Forelimb muscle (tissue), 1 donor: Measurements from ENCODE around the gene OR5K2. TPM values are rescaled to one million over a fixed set of nuclear protein-coding genes. Genes with fewer than 3 reads are reported as not detected.
A peak's percentile ranks its signal among the peaks of the same experiment; 100 is the strongest.

Experiments
- DNase-seq: peaks from one replicate; pipeline ENCODE4 v3.0.0-alpha.2; 2013; ENCODE audit warnings: low read depth
- polyA plus RNA-seq: library from polyadenylated mRNA; unstranded; fragments of 120-200 nt; gene quantifications from one replicate; pipeline ENCODE4 v1.2.1, GENCODE V29; 2013; ENCODE audit not compliant: insufficient read length

Gene OR5K2
- polyA plus RNA-seq, 1 donor: not detected

DNA sequence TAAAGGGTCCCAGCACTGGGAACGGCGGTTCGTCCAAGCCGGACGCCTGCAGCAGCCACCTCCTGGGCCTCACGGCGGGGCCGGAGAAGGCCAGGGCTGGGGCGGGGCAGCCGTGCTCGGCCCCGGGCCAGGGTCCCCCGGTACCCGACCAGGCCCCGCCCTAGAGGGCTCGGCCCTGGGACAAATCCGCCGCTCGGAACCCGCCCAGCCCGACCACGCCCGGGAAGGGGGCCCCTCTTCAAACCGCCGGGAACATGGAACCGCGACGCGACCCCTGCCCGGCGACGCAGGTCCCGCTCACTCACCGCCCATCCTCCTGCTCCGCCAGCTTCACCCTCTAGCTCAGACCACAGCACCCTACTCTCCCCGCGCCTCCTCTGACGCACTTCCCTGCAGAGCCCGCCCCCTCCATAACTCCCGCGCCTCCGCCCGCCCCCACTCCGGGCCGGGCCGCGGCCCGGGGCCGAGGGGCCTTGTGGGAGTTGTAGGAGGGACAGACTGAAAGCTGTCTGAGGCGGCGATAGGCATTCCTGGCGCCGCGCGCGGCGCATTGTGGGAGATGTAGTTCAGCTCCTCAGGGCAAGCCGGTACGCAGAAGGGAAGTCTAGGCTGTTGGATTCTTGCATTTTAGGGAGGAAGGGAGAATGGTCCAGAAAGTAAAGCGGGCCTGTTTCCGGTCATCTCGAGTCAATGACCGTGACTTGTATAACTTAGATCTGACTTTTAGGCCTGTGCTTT, 25.2 kb downstream of the OR5K2 start, which contains the start of gene CLDND1:
Gene CLDND1, minus strand, starts transcription at position 359 of the 738 bp plus-strand sequence. CDS start 1,478 bp downstream, outside the sequence.
- peak; percentile 98 for DNase-seq

GRCh38 chr3:98525494-98525893, 28.0 kb downstream of the OR5K2 start:
- DNase-seq: no peak

DNA sequence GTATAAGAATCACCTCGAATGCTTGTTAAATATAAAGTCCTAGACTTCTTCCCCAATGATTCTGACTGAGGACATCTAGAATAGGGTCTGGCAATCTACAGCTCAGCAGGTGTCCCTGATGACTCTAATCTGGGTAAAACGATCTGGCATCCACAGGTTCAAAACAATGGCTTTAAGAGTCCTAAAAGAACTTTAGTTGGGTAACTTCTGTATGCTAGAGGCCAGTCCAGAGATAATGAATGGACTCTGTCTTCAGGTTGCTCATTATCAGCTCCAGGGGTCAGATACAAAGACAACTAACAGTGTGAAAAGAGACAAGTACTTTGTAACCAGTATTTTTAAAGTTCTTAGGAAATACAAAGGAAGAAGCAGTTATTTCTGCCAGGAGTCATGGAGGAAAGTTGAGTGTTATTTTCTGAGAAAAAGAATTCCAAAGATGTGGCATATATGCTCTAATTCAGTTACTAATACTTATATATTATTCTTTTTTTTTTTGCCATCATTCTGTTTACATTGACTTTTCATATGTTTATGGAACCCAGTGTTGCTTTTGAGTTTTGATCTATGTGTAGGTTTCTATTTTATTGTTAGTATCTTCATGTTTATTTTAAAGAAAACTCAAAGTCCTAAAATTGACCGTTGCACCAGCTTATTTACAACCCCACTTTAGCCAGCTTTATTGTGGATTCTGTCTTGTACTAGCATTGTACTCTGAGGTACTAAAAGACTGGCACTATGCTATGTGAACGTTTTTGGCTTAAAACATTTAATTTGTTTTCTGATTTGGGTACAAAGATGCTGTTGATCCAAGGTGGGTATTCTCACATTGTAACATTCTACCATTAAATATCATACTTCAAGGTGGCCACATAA, 31.2 kb downstream of the OR5K2 start:
- DNase-seq: no peak

DNA sequence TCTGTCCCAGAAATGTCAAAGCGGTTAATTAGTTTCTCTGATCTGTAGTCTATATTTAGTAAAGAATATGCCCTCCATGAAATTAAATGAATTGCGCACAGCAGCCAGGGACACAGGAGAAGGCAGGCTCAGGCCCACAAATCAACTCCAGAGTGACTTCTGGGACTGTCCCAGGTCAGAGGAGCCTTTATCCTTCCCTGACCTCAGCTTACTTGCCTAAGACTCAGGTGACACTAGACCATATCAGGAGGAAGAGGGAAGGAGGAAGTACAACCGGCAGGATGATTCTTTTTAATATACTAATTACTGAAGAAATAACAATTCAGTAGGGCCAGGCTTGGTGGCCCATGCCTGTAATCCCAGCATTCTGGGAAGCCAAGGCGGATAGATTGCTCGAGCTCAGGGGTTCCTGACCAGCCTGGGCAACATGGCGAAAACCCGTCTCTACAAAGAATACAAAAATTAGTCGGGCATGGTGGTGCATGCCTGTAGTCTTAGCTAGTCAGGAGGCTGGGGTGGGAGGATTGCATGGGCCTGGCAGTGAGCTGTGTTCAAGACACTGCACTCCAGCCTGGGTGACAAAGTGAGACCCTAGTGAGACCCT, 32.5 kb downstream of the OR5K2 start:
- no peak for DNase-seq

- DNase-seq: no peak
These were observed 33.2 kb downstream of the OR5K2 start for GRCh38 chr3:98530676-98531075.

GRCh38 chr3:98531622-98532274, 34.3 kb downstream of the OR5K2 start, which contains the start of gene GPR15:
GPR15 (plus strand) TSS chr3:98531978; CDS start chr3:98532034, 56 bp downstream.
- DNase-seq: no peak

- DNase-seq: no peak
These were observed 34.8 kb downstream of the OR5K2 start for GRCh38 chr3:98532275-98532637.

GRCh38 chr3:98532709-98533571, 35.5 kb downstream of the OR5K2 start:
- DNase-seq: no peak

- no peak for DNase-seq
These were observed 36.7 kb downstream of the OR5K2 start for GRCh38 chr3:98534168-98534567.

- no peak for DNase-seq
These were observed 37.3 kb downstream of the OR5K2 start for GRCh38 chr3:98534734-98535133.

GRCh38 chr3:98536456-98537017, 39.1 kb downstream of the OR5K2 start:
- no peak for DNase-seq

GRCh38 chr3:98540346-98540745, 42.9 kb downstream of the OR5K2 start:
- DNase-seq: no peak

GRCh38 chr3:98541695-98542094, 44.2 kb downstream of the OR5K2 start:
- no peak for DNase-seq

GRCh38 chr3:98542623-98543022, 45.1 kb downstream of the OR5K2 start:
- no peak for DNase-seq

DNA sequence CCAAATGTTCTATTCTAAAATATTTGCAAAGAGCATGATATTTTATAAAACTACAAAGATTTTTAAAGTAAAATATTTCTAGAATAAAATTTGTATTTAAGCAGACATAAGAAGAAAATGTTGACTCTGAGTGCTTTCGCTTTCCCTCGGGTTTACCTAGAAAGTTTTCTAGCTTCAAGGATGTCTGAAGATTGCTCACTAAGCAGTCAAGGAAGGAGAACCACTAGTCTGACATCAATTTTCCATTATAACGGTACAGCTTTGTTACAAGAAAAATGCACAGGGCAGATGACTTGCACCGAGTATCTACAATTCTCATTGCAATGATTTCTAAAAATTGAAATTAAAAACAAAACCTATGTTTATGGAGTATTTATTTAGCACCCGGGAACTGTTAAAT, 48.5 kb downstream of the OR5K2 start:
- DNase-seq: no peak

Other genes with a start within 250 kb of the OR5K2 start
- gene OR5H6, start 233.4 kb upstream of the OR5K2 start, polyA plus RNA-seq: not detected
- gene OR5H2, start 215.2 kb upstream of the OR5K2 start, polyA plus RNA-seq: not detected
- gene OR5K4, start 143.8 kb upstream of the OR5K2 start, polyA plus RNA-seq: not detected
- gene OR5K3, start 107.0 kb upstream of the OR5K2 start, polyA plus RNA-seq: not detected
- gene OR5K1, start 34.5 kb upstream of the OR5K2 start, polyA plus RNA-seq: not detected
- 73.8 TPM for gene CLDND1, start 25.2 kb downstream of the OR5K2 start, polyA plus RNA-seq
- not detected for gene GPR15, start 34.3 kb downstream of the OR5K2 start, polyA plus RNA-seq
- gene CPOX, start 95.9 kb downstream of the OR5K2 start, polyA plus RNA-seq: 12.6 TPM